ENCODE measurements around the gene CBX6.

CBX6 gene

GRCh38 chr22:38873469-38874411 lies 1.7 kb upstream of the CBX6 start:
- peak; percentile 15 for DNase-seq

DNA sequence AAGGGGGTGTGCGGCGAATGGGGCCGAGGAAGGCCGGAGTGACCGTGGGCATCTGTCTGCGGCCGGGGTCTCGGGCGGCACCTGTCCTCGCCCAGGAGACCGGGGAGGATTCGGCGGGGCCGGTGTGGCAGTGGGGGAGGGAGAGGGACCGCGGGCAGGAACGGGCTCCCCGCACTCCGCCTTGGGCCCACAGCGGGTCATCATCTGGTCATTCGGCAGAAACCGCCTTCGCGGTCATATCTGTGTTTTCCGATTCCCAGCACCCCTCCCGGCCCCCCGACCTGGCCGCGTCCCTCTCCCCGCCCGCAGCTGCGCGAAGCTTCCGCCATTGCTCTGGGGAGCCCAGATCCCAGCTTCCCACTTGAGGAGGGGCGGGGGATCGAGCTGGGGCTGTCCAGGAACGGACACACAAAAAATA lies 824 bp upstream of the CBX6 start:
- peak; percentile 85 for DNase-seq

GRCh38 chr22:38871360-38872171 lies 450 bp downstream of the CBX6 start:
- DNase-seq, result peak; percentile 68

- DNase-seq, result peak; percentile 43
Observed at GRCh38 chr22:38870791-38871359, 1.1 kb downstream of the CBX6 start.

DNA sequence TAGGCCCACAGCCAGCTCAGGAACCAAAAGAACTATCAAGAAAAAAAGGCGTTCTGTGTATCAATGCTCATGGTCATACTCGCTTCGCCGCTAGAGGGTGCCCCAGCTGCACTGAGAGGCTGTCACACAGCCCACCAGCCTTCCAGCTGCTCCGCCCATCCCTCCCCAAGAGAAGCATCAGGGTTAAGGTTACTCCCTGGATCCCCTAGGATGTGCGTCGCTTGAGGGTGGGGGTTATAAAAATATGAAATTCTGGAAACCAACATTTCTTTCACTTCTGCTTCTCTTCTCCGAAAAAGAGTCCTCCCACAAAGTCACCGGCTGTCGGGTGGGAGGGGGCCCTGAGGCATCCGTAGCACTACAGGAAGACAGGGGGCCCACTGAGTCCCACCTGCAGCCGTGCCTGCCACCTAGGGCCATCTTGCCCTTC lies 1.7 kb downstream of the CBX6 start:
- peak; percentile 84 for DNase-seq

DNA sequence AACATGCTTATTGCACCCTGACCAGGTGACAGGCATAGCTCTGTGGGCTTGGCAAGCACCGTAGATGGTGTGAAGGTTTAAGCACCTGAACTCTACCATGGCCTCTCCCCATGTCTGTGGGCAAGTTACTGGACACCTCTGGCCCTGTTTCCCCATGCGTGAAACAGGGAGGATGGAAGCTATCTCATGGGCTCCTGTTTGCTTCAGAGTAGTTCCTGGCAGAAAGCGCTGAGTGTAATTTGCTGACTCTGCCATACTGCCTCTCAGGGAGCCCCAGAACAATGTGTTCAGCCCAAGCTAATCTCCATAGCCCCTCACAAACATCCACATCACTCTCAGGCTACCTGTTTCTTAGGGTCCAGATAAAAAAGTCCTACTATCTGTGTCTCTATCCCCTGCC lies 2.4 kb downstream of the CBX6 start:
- peak; percentile 6 for DNase-seq

- DNase-seq, result peak; percentile 68
Observed at GRCh38 chr22:38868886-38869381, 3.1 kb downstream of the CBX6 start.

DNA sequence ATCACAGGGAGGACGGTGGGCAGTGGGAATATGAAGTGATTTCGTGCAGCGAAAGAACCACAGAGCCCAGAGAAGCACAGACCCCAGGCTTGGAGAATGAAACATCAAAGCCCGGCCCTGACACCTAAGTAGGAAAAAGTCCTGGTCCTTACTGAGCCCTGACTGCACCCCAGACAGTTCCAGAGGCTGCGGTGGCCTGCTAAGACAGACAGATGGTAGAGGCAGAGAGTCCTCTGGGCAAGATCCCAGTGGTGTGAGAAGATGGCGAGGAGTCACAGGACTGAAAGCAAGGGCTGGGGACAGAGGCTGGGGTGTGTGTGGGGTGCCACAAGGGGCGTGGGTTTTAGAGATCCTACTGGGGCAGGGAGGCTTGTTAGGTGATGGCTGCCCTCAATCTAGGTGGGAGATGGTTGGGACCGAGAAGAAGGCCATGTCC lies 3.7 kb downstream of the CBX6 start:
- DNase-seq, result peak; percentile 25

GRCh38 chr22:38867471-38868285 lies 4.3 kb downstream of the CBX6 start:
- peak; percentile 34 for DNase-seq

DNA sequence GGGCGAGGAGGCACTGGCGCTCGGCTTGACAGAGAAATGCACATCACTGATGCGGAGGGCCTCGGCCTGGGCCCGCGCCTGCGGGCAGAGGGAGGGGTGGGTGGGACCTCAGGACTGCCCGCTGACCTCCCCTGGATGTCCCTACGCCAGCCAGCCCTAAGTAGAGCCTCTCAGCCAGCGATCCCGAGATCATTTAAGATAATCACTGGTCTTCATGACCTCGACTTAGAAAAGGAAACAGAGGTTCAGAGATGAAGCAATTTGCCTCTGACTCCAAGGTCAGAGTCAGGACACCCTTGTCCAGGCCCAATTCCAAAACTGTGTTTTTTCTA lies 4.9 kb downstream of the CBX6 start:
- DNase-seq, result no peak

- peak; percentile 41 for DNase-seq
Observed at GRCh38 chr22:38866399-38867123, 5.5 kb downstream of the CBX6 start.

- DNase-seq, result peak; percentile 29
Observed at GRCh38 chr22:38866024-38866398, 6.0 kb downstream of the CBX6 start.

GRCh38 chr22:38865201-38866023 lies 6.6 kb downstream of the CBX6 start:
- DNase-seq, result peak; percentile 32

DNA sequence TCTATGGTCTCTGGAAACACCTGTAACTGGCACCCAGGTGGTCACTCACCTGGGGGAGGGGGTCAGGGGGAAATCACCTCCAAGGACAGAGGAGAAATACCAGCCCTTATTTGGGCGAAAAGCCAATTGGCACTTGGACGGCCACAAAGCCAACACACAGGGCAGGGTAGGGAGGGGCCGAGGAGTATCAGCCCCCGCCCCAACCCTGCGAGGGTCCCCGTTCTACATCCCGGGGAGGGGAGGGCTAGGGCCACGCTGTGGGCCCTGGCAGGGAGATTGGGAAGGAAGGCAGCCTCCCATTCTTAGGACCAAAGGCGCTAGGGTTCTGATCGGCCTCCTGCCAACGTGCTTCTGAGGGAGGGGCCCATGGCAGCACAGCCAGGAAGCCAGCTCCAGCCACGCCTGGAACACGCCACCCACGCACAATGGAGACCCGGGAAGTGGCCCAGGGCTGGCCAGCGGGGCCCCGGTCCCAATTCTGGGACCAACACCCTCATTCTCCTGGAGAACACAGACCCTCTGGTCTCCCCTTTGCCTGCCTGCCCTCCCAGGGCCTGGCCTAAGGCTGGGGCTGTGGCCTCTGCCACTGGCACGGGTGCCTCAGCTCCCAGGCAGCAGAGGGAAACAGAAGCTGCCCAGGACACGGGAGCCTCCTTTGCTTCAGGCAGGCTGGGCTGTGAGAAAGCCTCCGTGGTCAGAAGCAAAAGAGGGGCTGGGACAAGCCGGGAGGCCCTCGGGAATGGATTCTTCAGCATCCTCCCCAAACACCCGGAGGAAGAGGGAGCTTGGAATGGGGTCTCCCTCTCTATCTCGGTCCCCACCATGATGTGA lies 7.4 kb downstream of the CBX6 start:
- DNase-seq, result peak; percentile 28

GRCh38 chr22:38863531-38864131 lies 8.4 kb downstream of the CBX6 start:
- peak; percentile 47 for DNase-seq

GRCh38 chr22:38862375-38863329 lies 9.4 kb downstream of the CBX6 start:
- DNase-seq, result peak; percentile 74

DNA sequence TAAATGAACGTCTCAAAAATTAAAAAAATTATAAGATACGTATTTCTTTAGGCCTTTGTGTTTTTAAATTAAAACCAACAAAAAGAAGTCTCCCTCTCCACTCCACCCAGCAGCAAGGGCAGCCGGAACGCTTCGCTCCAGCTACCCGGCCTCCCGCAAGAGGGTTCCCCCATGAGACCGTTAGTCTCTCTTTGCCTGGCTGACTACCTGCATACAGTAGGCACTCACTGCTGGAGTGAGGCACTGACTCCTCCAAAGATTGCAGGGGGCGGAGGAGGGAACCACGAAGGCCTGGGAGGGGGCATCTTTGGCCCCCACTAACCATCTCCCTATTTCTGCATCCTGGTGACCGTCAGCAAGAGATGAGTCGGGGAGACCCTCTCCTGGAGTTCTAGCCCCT lies 10.1 kb downstream of the CBX6 start:
- DNase-seq, result peak; percentile 19

Measured in left hindlimb (tissue), 1 donor.